ENCODE results near the gene GPRIN3. TPM values are rescaled to one million over a fixed set of nuclear protein-coding genes. Genes with fewer than 3 reads are reported as not detected.

Gene GPRIN3
- not detected in 2 replicates for total RNA-seq (2014; rRNA removed; shearing (Covaris generic); ENCODE audit: low replicate concordance)

GRCh38 chr4:89307446-89308160 lies at the start of gene GPRIN3:
Gene GPRIN3, minus strand, starts transcription at chr4:89307800. Its CDS starts 57,690 bp downstream, at chr4:89250110.
- no peaks in the 10 kb centered on the region for H3K36me3 ChIP-seq
- no peaks in the 10 kb centered on the region for H3K9me3 ChIP-seq
- H3K27me3 ChIP-seq, result no peaks in the 10 kb centered on the region
- peak; percentile 24 for DNase-seq
- peak within 1 kb of the TSS; percentile 39 for H3K4me3 ChIP-seq

GRCh38 chr4:89357340-89357739 lies 49.7 kb upstream of the GPRIN3 start:
- no peaks in the 10 kb centered on the region for H3K9me3 ChIP-seq
- no peak for DNase-seq
- H3K36me3 ChIP-seq, result no peaks in the 10 kb centered on the region
- H3K27me3 ChIP-seq, result no peaks in the 10 kb centered on the region; the same call in 1 of the 2 replicates
- no peak overlapping the region for H3K4me3 ChIP-seq

GRCh38 chr4:89356086-89356485 lies 48.5 kb upstream of the GPRIN3 start:
- H3K27me3 ChIP-seq, result no peaks in the 10 kb centered on the region; the same call in 1 of the 2 replicates
- no peak overlapping the region for H3K4me3 ChIP-seq
- H3K9me3 ChIP-seq, result no peaks in the 10 kb centered on the region
- no peaks in the 10 kb centered on the region for H3K36me3 ChIP-seq
- DNase-seq, result no peak

GRCh38 chr4:89353514-89353913 lies 45.9 kb upstream of the GPRIN3 start:
- no peaks in the 10 kb centered on the region for H3K36me3 ChIP-seq
- no peak for DNase-seq
- no peak overlapping the region for H3K4me3 ChIP-seq
- H3K27me3 ChIP-seq, result no peaks in the 10 kb centered on the region; the same call in 1 of the 2 replicates
- H3K9me3 ChIP-seq, result no peaks in the 10 kb centered on the region

- Histone ChIP-seq H3K4me3 (no peak overlapping the region), H3K9me3 (no peaks in the 10 kb centered on the region), H3K36me3 (no peaks in the 10 kb centered on the region), H3K27me3 (no peaks in the 10 kb centered on the region; the same call in 1 of the 2 replicates)
- no peak for DNase-seq
Measured at GRCh38 chr4:89352541-89352940, 44.9 kb upstream of the GPRIN3 start.

GRCh38 chr4:89351201-89351600 lies 43.6 kb upstream of the GPRIN3 start:
- DNase-seq, result no peak

GRCh38 chr4:89347363-89348025 lies 39.9 kb upstream of the GPRIN3 start:
- no peak overlapping the region for H3K4me3 ChIP-seq
- no peaks in the 10 kb centered on the region for H3K9me3 ChIP-seq
- DNase-seq, result no peak
- no peaks in the 10 kb centered on the region for H3K36me3 ChIP-seq
- no peaks in the 10 kb centered on the region for H3K27me3 ChIP-seq

More at GRCh38 chr4:89351201-89351600, 43.6 kb upstream of the GPRIN3 start:
- no peak overlapping the region for H3K4me3 ChIP-seq
- H3K27me3 ChIP-seq, result no peaks in the 10 kb centered on the region; the same call in 1 of the 2 replicates
- H3K36me3 ChIP-seq, result no peaks in the 10 kb centered on the region
- no peaks in the 10 kb centered on the region for H3K9me3 ChIP-seq

GRCh38 chr4:89344571-89344970 lies 37.0 kb upstream of the GPRIN3 start:
- no peak for DNase-seq
- Histone ChIP-seq H3K9me3 (no peaks in the 10 kb centered on the region), H3K4me3 (no peak overlapping the region), H3K36me3 (no peaks in the 10 kb centered on the region), H3K27me3 (no peaks in the 10 kb centered on the region)

GRCh38 chr4:89338206-89338605 lies 30.6 kb upstream of the GPRIN3 start:
- no peaks in the 10 kb centered on the region for H3K27me3 ChIP-seq
- DNase-seq, result no peak

GRCh38 chr4:89337681-89338080 lies 30.1 kb upstream of the GPRIN3 start:
- H3K9me3 ChIP-seq, result no peaks in the 10 kb centered on the region
- H3K27me3 ChIP-seq, result no peaks in the 10 kb centered on the region
- H3K36me3 ChIP-seq, result no peaks in the 10 kb centered on the region
- H3K4me3 ChIP-seq, result no peak overlapping the region
- DNase-seq, result no peak

More at GRCh38 chr4:89338206-89338605, 30.6 kb upstream of the GPRIN3 start:
- no peaks in the 10 kb centered on the region for H3K9me3 ChIP-seq
- H3K36me3 ChIP-seq, result no peaks in the 10 kb centered on the region
- no peak overlapping the region for H3K4me3 ChIP-seq

- Histone ChIP-seq H3K36me3 (no peaks in the 10 kb centered on the region), H3K27me3 (no peaks in the 10 kb centered on the region), H3K4me3 (no peak overlapping the region), H3K9me3 (no peaks in the 10 kb centered on the region)
- DNase-seq, result no peak
Measured at GRCh38 chr4:89336818-89337420, 29.3 kb upstream of the GPRIN3 start.

- DNase-seq, result no peak
- Histone ChIP-seq H3K36me3 (no peaks in the 10 kb centered on the region), H3K4me3 (no peak overlapping the region), H3K27me3 (no peaks in the 10 kb centered on the region), H3K9me3 (no peaks in the 10 kb centered on the region)
Measured at GRCh38 chr4:89334830-89335229, 27.2 kb upstream of the GPRIN3 start.

GRCh38 chr4:89334311-89334710 lies 26.7 kb upstream of the GPRIN3 start:
- H3K27me3 ChIP-seq, result no peaks in the 10 kb centered on the region
- no peaks in the 10 kb centered on the region for H3K36me3 ChIP-seq
- H3K9me3 ChIP-seq, result no peaks in the 10 kb centered on the region
- no peak for DNase-seq
- H3K4me3 ChIP-seq, result no peak overlapping the region

GRCh38 chr4:89331686-89332544 lies 24.3 kb upstream of the GPRIN3 start:
- H3K36me3 ChIP-seq, result no peaks in the 10 kb centered on the region
- DNase-seq, result no peak
- no peaks in the 10 kb centered on the region for H3K27me3 ChIP-seq
- H3K4me3 ChIP-seq, result no peak overlapping the region
- H3K9me3 ChIP-seq, result no peaks in the 10 kb centered on the region

GRCh38 chr4:89331197-89331596 lies 23.6 kb upstream of the GPRIN3 start:
- H3K9me3 ChIP-seq, result no peaks in the 10 kb centered on the region
- no peaks in the 10 kb centered on the region for H3K36me3 ChIP-seq
- H3K4me3 ChIP-seq, result no peak overlapping the region
- no peaks in the 10 kb centered on the region for H3K27me3 ChIP-seq
- DNase-seq, result no peak

- DNase-seq, result no peak
- H3K4me3 ChIP-seq, result no peak overlapping the region
- no peaks in the 10 kb centered on the region for H3K9me3 ChIP-seq
- H3K36me3 ChIP-seq, result no peaks in the 10 kb centered on the region
- H3K27me3 ChIP-seq, result no peaks in the 10 kb centered on the region
Measured at GRCh38 chr4:89329280-89329679, 21.7 kb upstream of the GPRIN3 start.

GRCh38 chr4:89324671-89325070 lies 17.1 kb upstream of the GPRIN3 start:
- H3K4me3 ChIP-seq, result no peak overlapping the region
- no peaks in the 10 kb centered on the region for H3K36me3 ChIP-seq
- H3K27me3 ChIP-seq, result no peaks in the 10 kb centered on the region
- H3K9me3 ChIP-seq, result no peaks in the 10 kb centered on the region
- no peak for DNase-seq
